ENCODE results near the gene CFAP99.

CFAP99 gene

DNA sequence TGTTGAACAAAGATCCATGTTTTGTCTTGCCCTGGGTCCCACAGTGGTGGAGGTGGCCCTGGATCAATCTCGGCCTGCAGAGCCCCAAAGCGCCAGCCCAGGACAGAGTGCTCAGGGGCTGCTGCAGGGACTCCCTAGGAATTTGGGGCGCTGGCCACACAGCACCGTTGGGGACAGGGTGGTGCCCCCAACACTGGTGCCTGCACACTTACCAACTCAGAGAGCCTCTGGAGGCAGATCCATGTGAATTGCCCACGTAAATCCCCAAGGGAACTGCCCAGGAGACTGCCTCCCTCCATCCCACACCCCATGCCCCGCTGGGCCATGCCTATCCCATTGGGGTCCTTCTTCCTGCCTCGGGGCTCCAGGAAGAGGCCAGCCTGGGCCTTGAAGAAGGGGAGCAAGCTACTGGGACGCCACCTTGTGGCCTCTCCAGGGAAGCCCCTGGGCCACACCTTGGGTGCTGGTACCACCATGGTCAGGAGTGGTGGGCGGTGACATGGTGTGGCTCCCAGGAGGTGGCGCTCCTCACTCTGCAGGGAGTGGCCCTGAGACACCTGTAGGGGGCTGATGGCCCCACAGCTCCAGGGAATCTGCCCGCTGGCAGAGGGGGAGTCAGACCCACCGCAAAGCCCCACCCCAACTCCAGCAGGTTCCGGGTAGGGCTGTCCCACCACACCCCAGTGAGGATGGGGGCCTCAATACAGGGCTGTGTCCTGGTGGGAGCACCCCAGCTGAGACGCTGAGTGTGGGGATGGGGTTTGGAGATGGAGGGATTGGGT lies 22.8 kb downstream of the CFAP99 start:
- peak; percentile 94 for DNase-seq (ENCODE audit: low spot score)
- TF ChIP-seq, protein P1, sequence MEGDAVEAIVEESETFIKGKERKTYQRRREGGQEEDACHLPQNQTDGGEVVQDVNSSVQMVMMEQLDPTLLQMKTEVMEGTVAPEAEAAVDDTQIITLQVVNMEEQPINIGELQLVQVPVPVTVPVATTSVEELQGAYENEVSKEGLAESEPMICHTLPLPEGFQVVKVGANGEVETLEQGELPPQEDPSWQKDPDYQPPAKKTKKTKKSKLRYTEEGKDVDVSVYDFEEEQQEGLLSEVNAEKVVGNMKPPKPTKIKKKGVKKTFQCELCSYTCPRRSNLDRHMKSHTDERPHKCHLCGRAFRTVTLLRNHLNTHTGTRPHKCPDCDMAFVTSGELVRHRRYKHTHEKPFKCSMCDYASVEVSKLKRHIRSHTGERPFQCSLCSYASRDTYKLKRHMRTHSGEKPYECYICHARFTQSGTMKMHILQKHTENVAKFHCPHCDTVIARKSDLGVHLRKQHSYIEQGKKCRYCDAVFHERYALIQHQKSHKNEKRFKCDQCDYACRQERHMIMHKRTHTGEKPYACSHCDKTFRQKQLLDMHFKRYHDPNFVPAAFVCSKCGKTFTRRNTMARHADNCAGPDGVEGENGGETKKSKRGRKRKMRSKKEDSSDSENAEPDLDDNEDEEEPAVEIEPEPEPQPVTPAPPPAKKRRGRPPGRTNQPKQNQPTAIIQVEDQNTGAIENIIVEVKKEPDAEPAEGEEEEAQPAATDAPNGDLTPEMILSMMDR (IDR thresholded peaks at IDR 0.05; ENCODE audit: extremely low read depth, missing control alignments), result peak; percentile 90

DNA sequence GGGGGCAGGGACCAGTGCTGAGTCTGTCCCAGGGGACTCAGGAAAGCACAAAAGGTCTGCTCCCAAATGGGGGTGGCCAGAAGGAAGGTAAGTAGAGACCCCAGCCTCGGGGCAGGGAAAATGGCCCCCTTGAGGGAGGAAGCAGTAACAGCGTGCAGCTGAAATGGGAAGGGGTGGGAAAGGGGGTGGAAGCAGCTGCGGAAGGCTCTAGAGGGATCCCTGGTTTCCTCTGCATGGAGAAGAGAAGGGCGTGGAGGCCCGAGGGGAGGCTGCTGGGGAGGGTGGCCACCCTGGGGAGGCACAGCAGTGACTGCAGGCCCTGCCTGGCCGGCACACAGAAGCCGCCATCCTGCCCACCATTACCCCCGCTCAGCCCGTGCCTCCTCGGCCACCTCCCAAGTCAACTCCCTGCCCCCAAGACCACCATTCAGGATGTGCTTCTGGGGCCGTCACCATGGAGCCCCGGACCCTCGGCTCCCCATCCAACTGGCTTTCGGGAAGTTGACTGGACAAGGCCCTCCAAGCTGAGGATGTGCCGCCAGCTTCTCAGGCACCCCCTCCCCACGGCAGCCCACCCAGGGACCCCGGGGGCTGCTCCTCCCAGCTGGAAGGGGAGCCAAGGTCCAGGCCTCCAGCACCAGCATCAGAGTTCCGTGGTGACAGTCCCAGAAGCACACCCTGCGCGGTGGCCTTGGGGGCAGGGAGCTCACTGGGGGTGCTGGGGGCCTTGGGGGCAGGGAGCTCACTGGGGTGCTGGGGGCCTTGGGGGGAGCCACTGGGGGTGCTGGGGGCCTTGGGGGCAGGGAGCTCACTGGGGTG lies 23.6 kb downstream of the CFAP99 start:
- TF ChIP-seq, protein P1 (IDR thresholded peaks at IDR 0.05; ENCODE audit: extremely low read depth, missing control alignments), result no peak
- no peak for DNase-seq (ENCODE audit: low spot score)

DNA sequence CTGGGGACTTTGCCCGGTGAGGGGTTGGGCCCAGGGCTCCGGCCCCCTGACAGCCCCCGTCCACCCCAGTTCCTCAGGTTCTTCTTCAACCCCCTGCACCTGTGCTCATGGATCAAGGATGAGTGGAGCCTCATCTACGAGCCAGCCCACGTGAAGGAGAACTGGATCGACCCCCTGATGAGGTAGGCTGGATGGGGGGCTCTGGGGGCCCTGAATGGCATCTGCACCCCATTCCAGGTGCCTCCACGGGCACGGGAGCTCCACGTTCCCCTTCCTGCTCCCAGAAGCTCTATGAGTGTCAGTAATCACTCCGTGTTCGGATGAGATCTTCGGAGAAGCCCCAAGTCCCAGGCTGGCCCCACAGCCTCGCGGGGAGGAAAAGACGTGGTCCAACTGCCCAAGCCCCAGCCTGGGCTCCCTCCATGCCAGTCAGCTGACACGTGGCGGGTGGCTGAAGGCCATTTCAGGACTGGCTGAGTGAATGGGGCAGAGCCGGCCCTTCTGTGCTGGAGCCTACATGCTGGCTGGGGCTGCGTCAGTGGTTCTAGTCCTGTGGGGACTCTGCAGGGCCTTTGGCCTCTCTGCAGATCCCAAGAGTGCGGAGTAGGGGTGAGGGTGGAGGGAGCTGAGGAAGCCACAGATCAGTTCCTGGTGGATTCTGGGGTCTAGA lies 24.4 kb downstream of the CFAP99 start:
- TF ChIP-seq, protein P1 (IDR thresholded peaks at IDR 0.05; ENCODE audit: extremely low read depth, missing control alignments), result no peak
- no peak for DNase-seq (ENCODE audit: low spot score)

DNA sequence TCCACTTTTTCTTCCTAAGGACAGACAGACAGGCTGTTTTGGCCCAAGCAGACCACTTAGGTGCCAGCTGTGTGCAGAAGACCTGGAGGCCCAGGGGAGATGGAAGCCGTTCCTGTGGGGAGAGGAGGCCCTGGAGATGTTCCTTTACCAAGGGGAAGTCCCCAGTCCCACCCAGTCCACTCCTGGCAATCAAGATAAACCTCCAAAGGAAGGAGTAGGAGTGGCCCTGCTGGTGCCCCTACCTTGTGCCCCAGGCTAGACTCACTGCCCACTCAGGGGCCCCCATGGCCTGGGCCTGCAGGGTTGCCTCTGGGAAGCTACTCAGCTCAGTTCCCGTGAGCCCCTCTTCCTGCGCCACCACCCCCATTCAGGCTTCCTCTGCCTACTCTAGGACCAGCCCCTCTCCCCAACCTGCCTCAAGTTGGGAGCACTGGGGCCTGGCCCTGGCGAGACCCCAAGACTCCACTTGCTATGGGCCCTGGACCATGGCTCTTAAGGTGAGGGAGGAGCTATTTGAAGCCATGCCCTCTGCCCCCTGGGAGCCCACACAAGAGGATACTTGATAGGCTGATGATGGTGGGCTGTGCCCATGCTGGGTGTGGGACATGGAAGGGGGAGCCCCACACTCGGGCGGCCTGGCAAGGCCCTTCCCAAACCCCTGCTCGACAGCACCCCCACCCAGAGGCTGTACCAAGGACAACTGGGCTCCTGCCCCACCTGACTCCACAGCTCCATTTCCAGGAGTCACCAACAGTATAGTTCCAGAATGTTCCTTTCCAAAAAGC lies 25.4 kb downstream of the CFAP99 start:
- DNase-seq (ENCODE audit: low spot score), result no peak
- TF ChIP-seq, protein P1 (IDR thresholded peaks at IDR 0.05; ENCODE audit: extremely low read depth, missing control alignments), result no peak

DNA sequence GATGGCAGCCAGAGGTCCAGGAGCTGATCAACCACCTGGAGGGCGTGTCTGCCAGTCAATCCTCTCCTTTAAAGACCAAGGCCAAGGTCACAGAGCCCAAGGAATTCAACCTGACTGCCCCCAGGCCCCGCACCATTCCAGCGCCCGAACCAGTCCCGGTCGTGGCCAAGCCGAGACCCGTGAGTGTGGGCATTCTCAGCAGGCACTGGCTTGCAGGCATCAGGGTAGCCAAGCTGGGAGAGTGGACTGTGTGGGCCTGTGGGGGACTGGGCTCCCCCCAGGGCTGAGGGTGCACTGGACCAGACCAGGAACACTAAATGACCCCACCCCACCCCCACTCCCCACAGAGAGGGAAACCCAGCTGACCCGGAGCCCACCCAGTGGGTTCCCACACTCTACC lies 26.4 kb downstream of the CFAP99 start:
- TF ChIP-seq, protein P1 (IDR thresholded peaks at IDR 0.05; ENCODE audit: extremely low read depth, missing control alignments), result no peak
- DNase-seq (ENCODE audit: low spot score), result no peak

DNA sequence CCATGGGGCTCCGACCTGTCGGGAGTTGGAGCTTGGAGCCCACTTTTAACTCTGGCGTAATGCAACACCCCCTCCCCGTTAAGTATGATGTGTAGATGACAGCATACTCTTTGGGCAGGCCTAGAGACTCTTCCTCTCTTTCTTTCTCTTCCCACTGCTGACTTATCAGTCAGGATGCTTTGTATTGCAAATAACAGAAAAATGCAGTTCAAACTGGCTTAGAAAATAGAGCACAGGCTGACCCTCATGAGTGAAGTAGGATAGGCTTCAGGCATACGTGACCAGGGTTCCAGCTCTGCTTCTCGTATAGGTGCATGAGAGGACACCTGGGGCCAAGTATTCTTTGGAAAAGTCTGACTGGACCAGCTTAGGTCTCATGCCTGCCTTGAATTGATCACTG lies 26.8 kb downstream of the CFAP99 start:
- no peak for DNase-seq (ENCODE audit: low spot score)
- TF ChIP-seq, protein P1 (IDR thresholded peaks at IDR 0.05; ENCODE audit: extremely low read depth, missing control alignments), result no peak

Measured in GM20000 (cell line).